ENCODE measurements around the gene TBC1D10A. TPM values are rescaled to one million over a fixed set of nuclear protein-coding genes. Genes with fewer than 3 reads are reported as not detected.

The TBC1D10A gene
- total RNA-seq, 4 donors from 2014 or later, result 38.3 to 49.2 (median 43.0) TPM

GRCh38 chr22:30354644-30355043, 27.9 kb upstream of the TBC1D10A start:
- no peak for DNase-seq (ENCODE audit: low spot score in 2 of 2)
- no peaks in the 10 kb centered on the region for H3K9me3 ChIP-seq
- 65% methylated on average over 5 of the region's 5 CpGs for WGBS
- peaks cover 33% of the 10 kb centered on the region for H3K4me1 ChIP-seq
- no peaks in the 10 kb centered on the region for H3K27me3 ChIP-seq
- peak overlapping the region; percentile 97 for H3K4me3 ChIP-seq
- H3K27ac ChIP-seq, result no peak overlapping the region
- no peak for TF ChIP-seq EP300 (IDR thresholded peaks at IDR 0.05)
- no peak for TF ChIP-seq POLR2A (IDR thresholded peaks at IDR 0.05)
- no peak for TF ChIP-seq POLR2AphosphoS5 (IDR thresholded peaks at IDR 0.05)
- TF ChIP-seq CTCF (IDR thresholded peaks at IDR 0.05), result no peak
- H3K36me3 ChIP-seq, result peaks cover 28% of the 10 kb centered on the region

GRCh38 chr22:30351226-30351625, 24.5 kb upstream of the TBC1D10A start:
- Histone ChIP-seq H3K27ac (no peak overlapping the region), H3K27me3 (no peaks in the 10 kb centered on the region), H3K4me3 (no peak overlapping the region), H3K4me1 (peaks cover 35% of the 10 kb centered on the region), H3K9me3 (no peaks in the 10 kb centered on the region), H3K36me3 (peaks cover 55% of the 10 kb centered on the region)
- no peak for DNase-seq (ENCODE audit: low spot score in 2 of 2)
- TF ChIP-seq POLR2AphosphoS5 (IDR thresholded peaks at IDR 0.05), result no peak
- TF ChIP-seq CTCF (IDR thresholded peaks at IDR 0.05), result no peak
- TF ChIP-seq POLR2A (IDR thresholded peaks at IDR 0.05), result no peak
- no peak for TF ChIP-seq EP300 (IDR thresholded peaks at IDR 0.05)
- WGBS, result 81% methylated on average over 3 of the region's 3 CpGs

GRCh38 chr22:30348809-30349208, 22.1 kb upstream of the TBC1D10A start:
- Histone ChIP-seq H3K36me3 (peaks cover 79% of the 10 kb centered on the region), H3K27me3 (no peaks in the 10 kb centered on the region), H3K27ac (peak overlapping the region; percentile 23), H3K9me3 (no peaks in the 10 kb centered on the region), H3K4me1 (peaks cover 10% of the 10 kb centered on the region), H3K4me3 (no peak overlapping the region)
- WGBS, result 61% methylated on average over 4 of the region's 4 CpGs
- TF ChIP-seq CTCF (IDR thresholded peaks at IDR 0.05), result no peak
- TF ChIP-seq POLR2AphosphoS5 (IDR thresholded peaks at IDR 0.05), result no peak
- TF ChIP-seq EP300 (IDR thresholded peaks at IDR 0.05), result no peak
- TF ChIP-seq POLR2A (IDR thresholded peaks at IDR 0.05), result no peak
- no peak for DNase-seq (ENCODE audit: low spot score in 2 of 2)

- Histone ChIP-seq H3K27ac (peak overlapping the region; percentile 23), H3K36me3 (peaks cover 83% of the 10 kb centered on the region)
Measured at GRCh38 chr22:30348404-30348803, 21.7 kb upstream of the TBC1D10A start.

More at GRCh38 chr22:30348404-30348803, 21.7 kb upstream of the TBC1D10A start:
- no peak overlapping the region for H3K4me3 ChIP-seq
- H3K9me3 ChIP-seq, result no peaks in the 10 kb centered on the region
- 68% methylated on average over 4 of the region's 4 CpGs for WGBS
- no peaks in the 10 kb centered on the region for H3K27me3 ChIP-seq
- peaks cover 8% of the 10 kb centered on the region for H3K4me1 ChIP-seq
- DNase-seq (ENCODE audit: low spot score in 2 of 2), result no peak
- TF ChIP-seq CTCF (IDR thresholded peaks at IDR 0.05), result no peak
- no peak for TF ChIP-seq POLR2AphosphoS5 (IDR thresholded peaks at IDR 0.05)
- no peak for TF ChIP-seq EP300 (IDR thresholded peaks at IDR 0.05)
- TF ChIP-seq POLR2A (IDR thresholded peaks at IDR 0.05), result no peak
